GM21737 (cell line): ENCODE results near the gene FRAS1.
"Not testable (repeated sequence)": the region's sequence is repeated elsewhere in the genome, so short reads cannot be mapped to it uniquely, and the experiment has no call there.

ENCODE experiments used
- ATAC-seq: cut with Tn5 transposase; IDR thresholded peaks from one replicate; pipeline ENCODE4 v1.9.1; 2021; ENCODE audit warnings: mild to moderate bottlenecking, moderate library complexity; ENCODE audit not compliant: unreplicated experiment

Gene FRAS1, protein sequence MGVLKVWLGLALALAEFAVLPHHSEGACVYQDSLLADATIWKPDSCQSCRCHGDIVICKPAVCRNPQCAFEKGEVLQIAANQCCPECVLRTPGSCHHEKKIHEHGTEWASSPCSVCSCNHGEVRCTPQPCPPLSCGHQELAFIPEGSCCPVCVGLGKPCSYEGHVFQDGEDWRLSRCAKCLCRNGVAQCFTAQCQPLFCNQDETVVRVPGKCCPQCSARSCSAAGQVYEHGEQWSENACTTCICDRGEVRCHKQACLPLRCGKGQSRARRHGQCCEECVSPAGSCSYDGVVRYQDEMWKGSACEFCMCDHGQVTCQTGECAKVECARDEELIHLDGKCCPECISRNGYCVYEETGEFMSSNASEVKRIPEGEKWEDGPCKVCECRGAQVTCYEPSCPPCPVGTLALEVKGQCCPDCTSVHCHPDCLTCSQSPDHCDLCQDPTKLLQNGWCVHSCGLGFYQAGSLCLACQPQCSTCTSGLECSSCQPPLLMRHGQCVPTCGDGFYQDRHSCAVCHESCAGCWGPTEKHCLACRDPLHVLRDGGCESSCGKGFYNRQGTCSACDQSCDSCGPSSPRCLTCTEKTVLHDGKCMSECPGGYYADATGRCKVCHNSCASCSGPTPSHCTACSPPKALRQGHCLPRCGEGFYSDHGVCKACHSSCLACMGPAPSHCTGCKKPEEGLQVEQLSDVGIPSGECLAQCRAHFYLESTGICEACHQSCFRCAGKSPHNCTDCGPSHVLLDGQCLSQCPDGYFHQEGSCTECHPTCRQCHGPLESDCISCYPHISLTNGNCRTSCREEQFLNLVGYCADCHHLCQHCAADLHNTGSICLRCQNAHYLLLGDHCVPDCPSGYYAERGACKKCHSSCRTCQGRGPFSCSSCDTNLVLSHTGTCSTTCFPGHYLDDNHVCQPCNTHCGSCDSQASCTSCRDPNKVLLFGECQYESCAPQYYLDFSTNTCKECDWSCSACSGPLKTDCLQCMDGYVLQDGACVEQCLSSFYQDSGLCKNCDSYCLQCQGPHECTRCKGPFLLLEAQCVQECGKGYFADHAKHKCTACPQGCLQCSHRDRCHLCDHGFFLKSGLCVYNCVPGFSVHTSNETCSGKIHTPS (N-terminal part only)

DNA sequence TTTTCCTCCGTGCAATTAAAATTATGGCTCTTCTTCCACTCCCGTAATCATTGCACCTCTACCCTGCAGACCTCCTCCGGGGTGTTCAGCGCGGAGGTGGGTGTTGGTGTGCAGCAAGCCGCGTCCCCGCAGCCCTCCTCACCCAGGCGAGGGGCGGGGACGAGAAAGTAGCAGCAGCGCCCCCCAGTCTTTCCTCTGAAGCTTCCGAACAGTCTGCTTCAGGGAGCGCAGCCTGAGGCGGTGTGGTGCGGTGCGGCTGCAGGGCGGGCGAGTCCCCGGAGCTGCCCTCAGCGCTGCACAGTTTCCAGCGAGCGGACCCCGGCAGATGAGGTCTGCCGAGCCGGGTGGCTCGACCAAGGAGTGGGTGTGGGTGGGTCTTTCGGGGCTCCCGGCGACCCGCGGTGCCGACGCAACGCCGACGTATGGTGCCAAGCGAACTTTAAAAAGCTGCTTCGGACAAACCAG lies at the start of gene FRAS1:
Gene FRAS1 (plus strand): TSS at position 189 of the 465 bp plus-strand sequence. CDS start 687 bp downstream, outside the sequence.
- peak; percentile 18 for ATAC-seq

DNA sequence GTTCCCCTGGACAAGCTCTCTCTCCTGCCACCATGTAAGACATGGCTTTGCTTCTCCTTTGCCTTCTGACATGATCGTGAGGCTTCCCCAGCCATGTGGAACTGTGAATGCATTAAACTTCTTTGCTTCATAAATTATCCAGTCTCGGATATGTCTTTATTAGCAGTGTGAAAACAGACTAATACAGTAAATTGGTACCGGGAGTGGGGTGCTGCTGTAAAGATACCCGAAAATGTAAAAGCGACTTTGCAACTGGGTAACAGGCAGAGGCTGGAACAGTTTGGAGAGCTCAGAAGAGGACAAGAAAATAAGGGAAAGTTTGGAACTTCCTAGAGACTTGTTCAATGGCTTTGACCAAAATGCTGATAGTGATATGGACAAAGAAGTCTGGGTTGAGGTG lies 46.1 kb upstream of the FRAS1 start:
- ATAC-seq: not testable (repeated sequence)

DNA sequence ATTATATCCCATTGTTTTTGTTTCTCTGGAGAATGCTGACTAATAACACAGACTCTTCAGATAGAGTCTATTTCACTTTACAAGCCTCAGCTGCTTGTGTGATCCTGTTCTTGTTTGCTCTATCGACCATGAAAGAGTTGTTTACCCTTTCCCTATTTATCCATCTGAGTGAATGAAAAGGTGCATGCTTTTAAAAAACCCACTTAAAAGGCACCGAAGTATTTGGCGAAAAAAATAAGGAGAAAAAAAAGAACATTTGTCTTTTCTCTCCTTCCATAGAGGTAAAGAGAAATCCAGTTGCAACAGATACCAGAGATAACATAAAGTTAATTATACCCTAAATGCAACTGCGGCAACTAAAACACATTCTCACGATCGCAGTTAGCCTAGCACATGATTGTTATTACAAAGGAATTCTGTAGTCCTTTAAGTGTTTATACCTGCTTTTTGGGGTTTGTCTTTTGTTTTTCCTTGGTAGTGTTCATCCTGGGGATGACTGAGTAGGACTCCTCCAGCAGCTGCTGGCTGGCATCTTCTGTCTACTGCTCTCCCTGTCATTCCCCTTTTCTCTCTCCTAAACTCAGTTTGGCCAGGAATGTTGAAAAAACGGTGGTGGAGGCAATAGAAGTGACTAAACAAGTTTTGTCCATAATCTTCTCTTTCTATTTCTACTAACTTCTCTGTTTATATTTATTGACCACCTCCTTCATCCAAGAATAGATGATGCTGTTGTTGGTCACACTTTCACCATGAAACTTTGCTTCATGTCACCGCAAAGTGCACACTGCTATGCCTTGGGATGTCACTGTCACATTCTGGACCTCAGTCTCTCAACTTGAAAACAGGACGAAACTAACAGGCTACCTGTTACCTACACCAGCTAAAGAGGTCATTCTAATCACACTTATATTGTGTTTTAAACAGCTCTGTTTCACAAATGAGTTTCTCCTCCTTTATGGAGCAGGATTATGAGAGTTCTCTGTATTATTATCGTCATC lies 41.9 kb upstream of the FRAS1 start:
- no peak for ATAC-seq

DNA sequence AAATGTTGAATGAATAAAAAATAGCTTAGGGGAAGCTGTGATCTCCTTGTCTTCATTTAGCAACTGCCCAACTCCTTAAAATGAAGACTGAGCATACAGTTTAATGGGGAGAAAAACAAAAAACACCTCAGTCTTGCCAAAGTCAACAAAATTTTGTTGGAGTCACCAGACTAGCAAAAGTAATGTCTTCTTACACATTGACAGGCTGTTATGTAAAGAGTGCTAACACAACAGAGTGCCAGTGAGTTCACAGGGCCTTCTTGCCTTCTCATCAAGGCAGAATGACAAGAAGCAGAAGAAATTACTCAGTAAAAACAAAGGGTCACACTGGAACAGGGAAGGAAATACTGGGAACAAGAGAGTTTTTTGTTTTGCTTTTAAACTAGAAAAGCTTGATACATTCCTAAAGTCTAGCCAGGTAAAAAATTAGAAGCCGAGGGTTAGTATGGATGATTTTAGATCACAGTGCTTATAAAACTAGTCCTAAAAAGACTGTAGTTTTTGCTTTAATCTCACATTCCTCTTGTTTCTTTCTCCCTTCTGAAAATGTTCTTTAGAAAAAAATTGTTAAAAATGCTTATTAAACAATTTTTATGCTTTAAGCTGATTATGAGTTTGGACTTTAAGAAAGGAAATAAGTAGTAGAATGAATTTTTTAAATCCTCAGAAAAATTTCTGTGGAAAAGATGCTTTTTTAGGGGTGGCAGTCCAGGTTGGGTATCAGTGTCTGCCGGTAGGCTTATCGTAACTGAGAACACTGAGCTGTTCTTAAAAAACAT lies 38.7 kb upstream of the FRAS1 start:
- no peak for ATAC-seq

DNA sequence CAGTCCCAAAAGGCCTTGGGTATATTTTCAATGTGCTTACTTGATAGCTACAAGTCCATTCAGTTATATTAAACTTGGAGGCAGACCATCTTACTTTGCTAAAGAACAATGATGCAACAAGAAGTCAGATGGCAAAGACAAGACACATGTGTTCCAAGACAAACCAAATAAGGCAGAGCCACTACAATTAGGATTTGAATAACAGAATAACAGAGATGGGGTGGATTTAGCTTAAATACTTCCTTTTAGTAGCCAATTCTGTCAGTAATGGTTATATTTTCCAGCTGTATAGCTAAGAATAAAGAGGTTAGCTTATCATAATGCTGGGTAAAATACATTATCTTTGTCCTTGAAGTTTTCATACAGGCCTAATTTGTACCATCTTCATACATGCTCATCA lies 37.7 kb upstream of the FRAS1 start:
- no peak for ATAC-seq

DNA sequence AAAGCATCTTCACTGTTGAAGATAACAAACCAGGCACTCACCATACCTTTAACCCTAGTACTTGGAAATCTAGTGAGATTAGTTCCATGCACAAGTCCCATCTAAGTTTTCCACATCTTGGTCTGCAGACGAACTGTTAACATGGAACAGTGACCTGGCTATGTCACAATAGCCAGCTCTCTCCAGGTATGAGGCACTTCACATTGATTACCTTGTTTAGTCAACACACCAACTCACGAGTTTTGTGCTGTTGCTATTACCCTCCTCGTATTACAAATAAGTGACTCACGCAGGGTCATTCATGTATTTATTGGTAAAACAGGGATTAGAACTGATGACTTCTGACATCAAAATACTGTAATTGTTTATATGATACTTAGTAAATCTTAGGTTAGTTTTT lies 36.4 kb upstream of the FRAS1 start:
- ATAC-seq: no peak

DNA sequence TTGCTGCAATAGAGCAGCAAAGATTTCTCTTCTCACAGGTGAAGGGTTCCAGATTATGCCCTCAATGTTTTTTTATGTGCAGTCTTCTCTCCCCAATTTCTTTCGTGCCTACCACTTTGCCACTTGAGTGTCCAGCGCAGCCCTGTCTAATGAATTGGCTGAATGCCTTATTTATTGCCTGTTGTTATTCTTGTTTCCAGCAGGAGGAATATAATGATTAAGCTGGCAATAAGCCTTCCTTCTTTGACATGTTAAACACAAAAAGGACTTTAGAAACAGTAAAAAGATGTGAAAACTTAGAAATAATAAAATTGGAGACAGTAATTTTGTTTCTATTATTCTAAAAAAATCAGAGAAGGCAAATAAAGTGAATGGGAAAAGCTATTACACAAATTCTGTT lies 34.6 kb upstream of the FRAS1 start:
- no peak for ATAC-seq

DNA sequence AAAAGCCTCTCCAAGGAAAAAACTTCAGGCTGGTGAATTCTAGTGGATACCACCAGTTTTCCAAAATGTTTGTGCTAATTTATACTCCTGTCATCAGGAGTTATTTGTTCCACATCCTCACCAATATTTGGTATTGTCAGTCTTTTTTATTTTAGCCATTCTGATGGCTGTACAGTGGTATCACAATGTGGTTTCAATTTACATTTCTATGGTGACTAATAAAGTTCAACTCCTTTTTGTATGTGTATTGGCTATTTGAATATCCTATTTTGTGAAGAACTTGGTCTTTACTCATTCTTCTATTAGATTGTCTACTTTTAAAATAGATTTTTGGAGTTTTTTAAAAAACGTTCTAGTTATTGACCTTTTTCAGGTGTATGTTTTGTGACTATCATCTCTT lies 33.0 kb upstream of the FRAS1 start:
- no peak for ATAC-seq

DNA sequence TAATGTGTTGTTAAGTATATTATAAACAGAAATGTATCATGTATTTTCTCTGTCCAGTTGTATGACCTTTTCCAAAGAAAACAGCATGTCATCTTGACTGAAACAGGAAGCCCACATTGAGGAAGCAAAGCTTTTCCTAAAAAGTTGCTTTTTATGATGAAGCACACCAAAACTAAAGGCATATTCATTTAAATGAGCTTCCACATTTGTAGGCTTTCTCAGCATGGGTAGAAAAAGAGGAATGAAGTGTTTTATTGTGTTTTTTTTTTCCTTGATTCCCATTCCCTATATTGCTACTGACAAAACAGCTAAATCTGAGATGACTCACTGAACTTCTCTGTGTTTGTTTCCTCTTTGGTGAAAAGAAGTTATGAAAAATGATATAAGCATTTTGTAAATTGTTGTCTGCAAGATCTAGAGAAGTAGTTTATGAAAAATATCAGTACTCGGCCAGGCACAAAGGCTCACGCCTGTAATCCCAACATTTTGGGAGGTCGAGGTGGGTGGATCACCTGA lies 32.5 kb upstream of the FRAS1 start:
- no peak for ATAC-seq

DNA sequence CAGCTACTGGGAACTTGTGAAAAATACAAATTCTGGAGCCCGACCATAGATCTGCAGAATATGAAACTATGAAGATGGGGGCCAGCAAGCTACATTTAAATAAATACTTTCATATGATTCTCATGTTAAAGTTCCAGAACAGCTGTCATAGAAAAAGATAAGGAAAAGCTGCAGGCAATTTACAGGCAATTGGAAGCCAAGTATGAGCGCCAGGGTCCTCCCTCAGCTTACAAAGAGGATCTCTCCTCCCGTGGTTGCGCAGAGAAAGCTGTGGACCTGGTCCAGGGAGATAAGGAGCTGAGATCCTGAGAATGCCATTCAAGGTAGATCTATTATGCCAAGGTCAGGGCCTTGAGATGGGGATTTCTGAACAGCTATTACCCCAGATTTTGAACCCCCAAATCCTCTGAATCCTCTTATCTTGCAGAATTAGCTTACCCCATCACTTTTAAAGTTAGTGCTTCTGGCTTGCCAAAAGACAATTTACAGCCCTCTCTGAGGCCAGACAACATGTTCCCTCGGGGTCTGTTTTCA lies 25.6 kb upstream of the FRAS1 start:
- no peak for ATAC-seq

DNA sequence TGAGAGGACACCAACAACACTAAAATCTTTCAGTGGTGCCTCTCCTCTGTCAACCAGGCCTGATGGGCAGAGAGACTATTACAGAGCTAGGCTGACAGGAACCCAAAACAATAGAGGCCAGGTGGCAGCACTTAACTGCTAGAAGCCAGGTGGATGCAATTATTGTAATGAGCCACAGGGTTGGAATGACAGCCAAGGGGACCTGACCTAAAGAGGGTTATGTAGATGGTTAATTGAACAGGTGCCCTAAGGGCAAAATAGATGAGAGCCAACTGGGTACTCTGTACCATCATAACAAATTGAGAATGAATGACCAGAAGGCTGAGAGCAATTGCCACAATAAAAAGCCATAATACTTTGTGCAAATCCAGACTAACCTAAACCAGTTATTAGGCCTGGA lies 24.7 kb upstream of the FRAS1 start:
- no peak for ATAC-seq

DNA sequence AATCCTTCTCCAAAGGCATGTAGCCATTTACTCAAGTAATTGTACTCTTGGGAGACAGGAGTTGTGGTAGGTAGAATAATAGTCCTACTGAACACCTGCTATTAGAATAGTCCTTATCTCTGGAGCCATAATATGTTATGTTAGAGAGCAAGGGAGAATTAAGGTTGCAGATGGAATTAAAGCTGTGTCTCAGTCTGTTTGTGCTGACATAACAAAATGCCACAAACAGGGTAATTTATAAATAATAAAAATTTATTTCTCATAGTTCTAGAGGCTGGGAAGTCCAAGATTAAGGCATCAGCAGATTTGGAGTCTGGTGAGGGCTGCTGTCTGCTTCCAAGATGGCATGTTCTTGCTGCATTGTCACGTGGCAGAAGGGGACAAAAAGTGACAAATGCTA lies 24.2 kb upstream of the FRAS1 start:
- no peak for ATAC-seq

DNA sequence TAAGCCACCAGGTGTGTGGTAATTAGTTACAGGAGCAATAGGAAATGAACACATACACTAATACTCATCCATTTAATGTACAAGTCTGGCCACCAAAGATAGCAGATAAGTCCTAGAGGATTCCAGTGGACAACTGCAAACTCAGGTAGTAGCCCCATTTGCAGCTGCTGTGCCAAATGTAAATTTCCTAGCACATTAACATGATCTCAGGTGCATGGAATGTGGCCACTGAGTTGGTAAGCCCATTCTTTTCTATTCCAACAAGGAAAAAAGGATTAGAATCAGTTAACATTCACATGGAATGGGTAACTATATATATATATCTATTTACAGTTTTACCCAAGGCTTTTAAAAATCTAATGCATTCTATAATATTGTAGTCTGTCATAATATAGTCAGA lies 23.3 kb upstream of the FRAS1 start:
- ATAC-seq: no peak

DNA sequence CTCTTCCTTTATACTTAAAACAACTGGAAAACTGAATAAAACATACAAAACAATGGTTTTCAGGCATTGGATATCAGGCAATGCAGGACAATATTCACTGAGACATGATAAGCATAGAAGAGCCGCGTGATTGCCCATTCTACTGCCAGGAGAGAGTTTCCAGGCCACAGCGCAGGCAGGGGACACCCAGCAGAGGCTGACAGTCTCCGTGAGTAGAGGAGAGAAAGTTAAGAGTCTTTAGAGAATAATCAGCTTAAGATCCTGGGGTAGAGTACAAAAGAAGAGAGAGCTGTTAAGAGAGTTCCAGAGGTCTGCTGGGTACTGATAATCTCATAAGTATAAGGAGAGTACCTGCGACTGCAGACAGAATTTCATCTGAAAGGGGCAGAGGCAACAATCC lies 18.4 kb upstream of the FRAS1 start:
- no peak for ATAC-seq

DNA sequence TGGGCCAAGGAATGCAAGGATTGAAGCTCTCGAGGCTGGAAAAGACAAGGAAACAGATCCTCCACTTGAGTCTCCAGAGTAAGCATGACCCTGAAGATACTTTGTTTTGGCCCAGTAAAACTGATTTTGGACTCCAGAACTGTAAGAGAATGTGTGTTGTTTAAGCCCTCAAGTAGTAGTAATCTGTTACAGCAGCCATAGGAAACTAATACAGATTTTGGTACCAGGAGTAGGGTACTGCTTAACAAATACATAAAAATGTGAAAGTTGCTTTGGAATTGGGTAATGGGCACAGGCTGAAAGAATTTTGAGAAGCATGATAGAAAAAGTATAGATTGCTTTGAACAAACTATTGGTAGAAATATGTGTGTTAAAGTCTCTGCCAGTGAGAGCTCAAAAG lies 17.4 kb upstream of the FRAS1 start:
- no peak for ATAC-seq

DNA sequence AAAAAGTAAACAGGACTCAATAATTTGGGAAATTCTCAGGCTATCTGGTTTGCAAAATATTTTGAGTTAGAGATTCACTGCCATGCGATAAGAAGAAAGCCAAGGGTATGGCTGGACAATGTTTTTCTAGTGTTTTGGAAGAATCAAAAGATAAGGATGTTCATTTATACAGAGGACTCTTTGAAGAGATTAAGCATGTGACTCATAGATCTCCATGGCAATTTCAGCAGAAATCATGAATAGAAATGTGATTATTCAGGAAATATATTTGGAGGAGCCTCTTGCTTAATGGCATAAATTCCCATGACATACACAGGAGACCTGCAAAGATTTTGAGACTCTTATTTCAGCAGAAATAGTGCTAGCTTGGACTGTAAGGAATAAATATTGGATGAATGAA lies 16.7 kb upstream of the FRAS1 start:
- no peak for ATAC-seq

DNA sequence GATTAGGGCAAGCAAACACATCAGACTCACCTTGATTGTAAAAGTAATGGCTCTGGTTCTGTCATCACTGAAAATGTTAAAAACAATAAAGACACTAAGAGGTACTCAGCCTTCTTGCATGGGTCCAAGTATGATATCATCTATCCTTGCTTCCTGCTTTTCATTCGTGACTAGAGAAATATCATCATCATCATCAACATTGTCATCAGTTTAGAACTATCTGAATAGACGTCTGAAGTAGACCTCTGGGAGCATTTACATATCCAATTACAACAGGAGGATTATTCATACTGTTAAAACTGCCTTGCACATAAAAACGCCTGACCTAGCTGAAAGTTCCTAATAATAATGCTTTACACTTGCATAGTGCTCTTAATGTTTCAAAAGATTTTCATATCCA lies 9.8 kb upstream of the FRAS1 start:
- ATAC-seq: no peak

DNA sequence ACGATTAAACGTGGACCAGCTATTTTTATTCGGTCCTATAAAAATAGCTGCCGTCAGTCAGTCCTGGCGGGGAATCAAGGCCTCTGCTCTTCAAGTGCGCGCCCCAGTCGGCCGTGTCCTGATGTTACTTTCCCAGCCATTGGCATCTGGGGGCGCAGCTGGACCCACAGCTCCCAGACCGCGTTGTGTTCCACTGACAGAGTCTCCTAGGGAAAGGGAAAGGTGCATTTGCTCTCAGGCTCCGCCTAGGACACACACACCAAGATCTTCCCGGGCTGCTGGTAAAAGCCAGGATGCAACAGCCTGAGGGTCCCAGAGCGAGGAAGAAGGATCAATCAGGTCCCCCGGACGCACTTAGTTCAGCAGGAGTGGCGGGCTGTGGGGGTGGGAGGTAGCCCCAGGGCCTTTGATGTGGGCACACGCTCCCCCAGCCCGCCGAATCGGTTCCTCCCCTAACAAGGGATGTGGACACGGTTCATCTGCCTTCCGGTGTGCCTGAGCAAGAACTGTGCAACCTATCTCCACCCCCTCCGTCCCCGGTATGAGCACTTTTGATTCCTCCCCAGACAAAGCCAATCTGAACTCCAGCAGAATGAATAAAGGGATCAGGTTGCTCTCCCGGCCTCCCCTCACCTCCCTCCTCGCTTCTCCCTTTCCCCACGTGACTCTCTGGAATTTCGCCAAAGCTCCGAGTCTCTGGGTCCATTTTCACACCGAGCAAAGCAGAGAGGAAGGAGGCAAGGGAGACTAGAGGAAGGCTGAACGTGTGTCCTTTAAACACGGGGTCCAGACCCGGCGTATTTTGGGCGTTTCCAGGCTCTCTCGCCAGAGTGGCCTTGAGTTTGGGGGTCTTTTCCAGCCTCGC lies 626 bp upstream of the FRAS1 start:
- ATAC-seq: peak; percentile 82
